Astrocyte of the cerebellum (primary cell): ENCODE results near the gene TSPO2.

Source experiments
- DNase-seq: peaks from one replicate; pipeline ENCODE4 v3.0.0-alpha.2; 2011; ENCODE audit warnings: low read depth
- H3K4me3 ChIP-seq: 2 replicates; pipeline ENCODE4 v1.5.1; 2011; ENCODE audit warnings: mild to moderate bottlenecking, low read depth, low read length, moderate library complexity
- in situ Hi-C: cut with HindIII; loops from 2 replicates; pipeline ENCODE4 v1.10.0; 2017; ENCODE audit warnings: low sequenced_read_pairs
- TF ChIP-seq, protein P1 (sequence below): IDR thresholded peaks from 2 replicates; pipeline ENCODE4 v1.5.1; 2012; ENCODE audit warnings: low read length, low read depth, moderate library complexity, mild to moderate bottlenecking; ENCODE audit errors: missing control alignments

The TSPO2 gene

DNA sequence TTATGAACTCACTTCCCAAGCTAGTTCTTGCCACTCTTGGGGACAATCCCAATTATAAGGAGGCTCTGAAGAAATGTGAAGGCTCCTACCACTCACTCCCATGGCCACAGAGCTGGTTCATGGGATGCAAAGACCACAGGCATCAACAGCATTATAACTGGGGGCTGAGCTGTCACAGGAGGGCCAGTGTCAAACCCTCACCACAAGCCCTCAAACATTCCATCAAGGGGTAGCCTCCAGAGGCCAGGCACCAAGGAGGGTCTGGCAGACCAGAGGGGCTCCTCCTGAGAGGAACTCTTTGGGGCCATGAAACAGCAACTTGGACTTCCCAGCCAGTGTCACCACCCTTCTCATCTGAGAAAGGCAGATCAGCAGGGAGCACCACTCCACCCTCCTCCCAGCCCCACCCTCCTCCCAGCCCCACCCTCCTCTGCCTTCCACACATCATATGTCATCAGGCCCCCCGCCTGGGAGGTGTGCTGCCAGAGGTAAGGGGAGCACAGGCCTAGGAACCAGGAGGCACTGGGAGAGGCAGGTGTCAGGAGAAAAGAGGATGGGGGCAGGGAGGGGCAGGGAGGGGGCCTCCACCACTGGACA, 1.2 kb upstream of the TSPO2 start:
- in situ Hi-C loops: no loop called here

DNA sequence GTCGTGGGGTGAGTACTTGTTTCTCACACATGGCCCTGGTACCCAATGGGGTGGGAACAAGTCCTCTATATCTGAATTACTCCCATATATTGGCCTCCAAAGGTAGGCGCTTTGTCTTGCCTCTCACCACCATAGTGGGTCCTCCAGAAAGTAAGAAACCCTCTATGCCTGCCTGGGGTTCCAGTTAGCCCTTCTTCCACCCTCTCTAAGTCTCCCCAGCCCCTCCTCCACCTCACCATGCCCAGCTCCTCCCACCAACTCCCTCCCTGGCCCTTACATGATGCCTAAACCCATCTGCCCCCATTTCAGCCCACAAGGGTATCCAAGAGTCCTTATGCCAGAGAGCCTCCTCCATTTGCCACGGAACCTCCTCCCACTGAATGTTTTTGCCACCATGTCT, 884 bp downstream of the TSPO2 start:
- no peak overlapping the region for H3K4me3 ChIP-seq
- TF ChIP-seq, protein P1, sequence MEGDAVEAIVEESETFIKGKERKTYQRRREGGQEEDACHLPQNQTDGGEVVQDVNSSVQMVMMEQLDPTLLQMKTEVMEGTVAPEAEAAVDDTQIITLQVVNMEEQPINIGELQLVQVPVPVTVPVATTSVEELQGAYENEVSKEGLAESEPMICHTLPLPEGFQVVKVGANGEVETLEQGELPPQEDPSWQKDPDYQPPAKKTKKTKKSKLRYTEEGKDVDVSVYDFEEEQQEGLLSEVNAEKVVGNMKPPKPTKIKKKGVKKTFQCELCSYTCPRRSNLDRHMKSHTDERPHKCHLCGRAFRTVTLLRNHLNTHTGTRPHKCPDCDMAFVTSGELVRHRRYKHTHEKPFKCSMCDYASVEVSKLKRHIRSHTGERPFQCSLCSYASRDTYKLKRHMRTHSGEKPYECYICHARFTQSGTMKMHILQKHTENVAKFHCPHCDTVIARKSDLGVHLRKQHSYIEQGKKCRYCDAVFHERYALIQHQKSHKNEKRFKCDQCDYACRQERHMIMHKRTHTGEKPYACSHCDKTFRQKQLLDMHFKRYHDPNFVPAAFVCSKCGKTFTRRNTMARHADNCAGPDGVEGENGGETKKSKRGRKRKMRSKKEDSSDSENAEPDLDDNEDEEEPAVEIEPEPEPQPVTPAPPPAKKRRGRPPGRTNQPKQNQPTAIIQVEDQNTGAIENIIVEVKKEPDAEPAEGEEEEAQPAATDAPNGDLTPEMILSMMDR: no peak
- DNase-seq: no peak
- in situ Hi-C loops: no loop called here

More for the DNA sequence above, 1.2 kb upstream of the TSPO2 start:
- TF ChIP-seq, protein P1: no peak
- no peak overlapping the region for H3K4me3 ChIP-seq
- no peak for DNase-seq

DNA sequence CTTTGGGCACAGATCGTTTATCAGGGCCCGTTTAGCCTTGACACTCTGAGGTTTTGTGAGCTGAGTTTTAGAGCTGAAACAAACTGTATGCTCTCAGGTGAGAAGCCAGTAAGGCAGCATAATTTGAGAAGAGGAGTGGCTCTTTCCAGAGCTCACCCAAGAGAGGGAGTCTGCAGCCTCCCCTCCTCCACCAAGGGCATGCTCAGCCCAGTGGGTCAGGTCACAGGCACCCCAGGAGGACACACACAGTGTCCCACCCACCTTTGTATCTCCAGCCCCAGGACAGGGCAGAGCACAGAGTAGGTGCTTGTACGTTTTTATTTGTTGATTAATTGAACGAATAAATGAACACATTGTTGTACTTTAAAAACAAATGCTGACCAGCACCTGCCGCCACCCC, 3.4 kb downstream of the TSPO2 start:
- DNase-seq: no peak
- in situ Hi-C loops: no loop called here
- TF ChIP-seq, protein P1: no peak
- no peak overlapping the region for H3K4me3 ChIP-seq

DNA sequence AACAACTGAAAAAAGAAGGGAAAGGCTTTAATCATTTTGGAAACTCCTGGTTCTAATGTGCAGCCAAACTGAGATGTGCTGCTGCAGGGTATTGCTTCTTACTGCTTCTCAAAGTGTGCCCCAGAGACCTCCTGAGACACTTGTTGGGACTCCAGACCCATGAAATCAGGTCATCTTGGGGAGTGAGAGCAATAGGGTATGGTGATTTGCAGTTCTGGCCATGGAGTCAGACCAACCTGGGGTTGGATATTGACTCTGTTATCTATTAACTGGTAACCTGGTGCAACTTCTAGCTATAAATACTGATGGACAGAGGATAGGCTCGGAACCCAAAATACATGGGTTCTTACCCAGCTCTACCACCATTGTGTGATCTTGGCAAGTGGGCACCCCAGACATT, 3.8 kb downstream of the TSPO2 start:
- no peak for DNase-seq
- in situ Hi-C loops: no loop called here
- TF ChIP-seq, protein P1: no peak
- H3K4me3 ChIP-seq: no peak overlapping the region

DNA sequence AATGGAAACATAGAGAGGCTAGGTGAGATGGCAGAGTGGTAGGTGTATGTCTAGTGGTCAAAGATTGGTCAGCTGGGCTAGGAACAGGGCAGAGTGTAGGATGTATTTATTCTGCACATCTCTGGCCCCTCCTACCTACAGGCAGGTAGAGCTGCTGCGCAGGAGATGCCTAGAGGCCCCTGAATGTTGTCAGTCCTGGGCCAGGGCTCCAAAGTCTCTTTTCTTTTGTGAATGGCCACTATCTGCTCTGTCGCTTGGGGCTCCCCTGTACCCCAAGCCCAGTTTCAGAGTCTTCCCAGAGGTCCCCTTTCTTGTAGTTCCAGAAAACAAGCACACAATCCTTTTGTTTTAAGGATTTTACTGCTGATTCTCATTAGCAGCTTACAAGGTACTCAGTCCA, 5.0 kb downstream of the TSPO2 start:
- in situ Hi-C loops: no loop called here
- H3K4me3 ChIP-seq: no peak overlapping the region
- TF ChIP-seq, protein P1: no peak
- no peak for DNase-seq

DNA sequence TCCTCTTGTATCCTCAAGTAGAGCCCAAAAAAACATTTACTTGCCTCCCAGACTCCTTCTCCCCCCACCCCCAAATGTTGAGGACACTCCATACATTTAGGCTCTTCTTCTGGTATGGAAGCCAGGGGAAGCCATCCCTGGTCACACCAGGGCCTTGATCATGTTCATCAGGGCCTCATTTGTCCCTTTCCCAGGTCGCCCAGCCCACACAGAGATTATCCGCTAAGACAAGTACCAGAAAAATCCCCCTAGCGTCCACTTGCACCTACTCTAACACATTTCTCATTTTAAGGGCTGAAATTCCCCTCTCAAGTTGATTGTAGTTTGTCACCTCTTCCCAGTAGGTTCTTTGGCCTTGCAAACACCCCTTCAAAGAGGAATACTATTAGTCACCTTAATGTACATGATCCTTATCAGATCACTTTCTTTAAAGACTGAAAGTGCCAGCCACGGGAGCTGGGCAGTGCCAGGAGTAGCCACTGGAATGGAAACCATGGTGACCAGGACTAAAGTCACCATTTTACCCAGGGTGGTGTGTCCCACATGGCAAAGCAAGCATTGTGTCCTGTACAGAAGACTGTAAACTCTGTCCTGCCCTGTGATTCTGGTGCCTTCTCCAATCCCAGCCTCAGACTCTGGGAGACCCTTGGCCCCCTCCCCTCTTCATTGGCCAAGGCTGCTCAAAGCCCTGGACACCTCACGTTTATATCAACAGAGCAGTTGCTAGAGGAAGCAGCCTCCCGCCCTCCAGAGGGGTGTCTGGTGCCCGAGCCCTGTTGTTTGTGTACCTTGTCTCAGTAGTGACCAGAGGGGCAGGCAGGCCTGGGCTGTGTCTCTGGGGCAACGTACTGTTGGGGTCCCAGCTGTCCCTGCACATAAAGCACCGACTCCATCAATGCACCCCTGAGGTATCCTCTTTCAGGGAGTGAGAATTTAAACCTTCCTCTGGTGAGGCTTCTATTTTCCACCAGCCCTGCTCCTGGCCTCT, 5.8 kb downstream of the TSPO2 start:
- DNase-seq: no peak
- H3K4me3 ChIP-seq: no peak overlapping the region
- in situ Hi-C loops: no loop called here
- TF ChIP-seq, protein P1: no peak
